Breast epithelium (tissue), 3 donors: ENCODE data around the gene PTPRF.

Experiments
- POLR2A ChIP-seq: fragments of 450-650 bp; IDR thresholded peaks from one replicate; pipeline ENCODE4 v1.6.1; 2016; ENCODE audit warnings: antibody characterized with exemption, mild to moderate bottlenecking, moderate library complexity
- POLR2AphosphoS5 ChIP-seq, 3 donors: sonication (generic); formaldehyde crosslinking; IDR thresholded peaks; one replicate each; pipeline ENCODE4 v1.6.1; 2017; ENCODE audit warnings: antibody characterized with exemption in 3 of 3

- TF ChIP-seq POLR2AphosphoS5 (IDR thresholded peaks at IDR 0.05) (no peak), POLR2A (no peak)
Measured at GRCh38 chr1:43634721-43635120, 104.0 kb downstream of the PTPRF start.
